H1 (cell line): ENCODE data around the gene SRF.

Experiments
- CEBPB ChIP-seq: IDR thresholded peaks from 2 replicates; pipeline ENCODE4 v1.6.1; 2012; ENCODE audit warnings: low read depth, low read length
- CHD2 ChIP-seq: IDR thresholded peaks from 2 replicates; pipeline ENCODE4 v1.6.1; 2012; ENCODE audit warnings: low read length, improper control_type of control experiment
- CREB1 ChIP-seq: IDR thresholded peaks from 2 replicates; pipeline ENCODE4 v1.6.1; 2012; ENCODE audit warnings: inconsistent platforms
- EZH2 ChIP-seq: fragments of 200-600 bp; sonication (generic); IDR thresholded peaks from 2 replicates; pipeline ENCODE4 v1.7.1; 2012; ENCODE audit warnings: low read depth, mild to moderate bottlenecking, moderate library complexity, low read length, inconsistent platforms; ENCODE audit not compliant: severe bottlenecking
- GABPA ChIP-seq: IDR thresholded peaks from 2 replicates; pipeline ENCODE4 v1.6.1; 2011; ENCODE audit warnings: mild to moderate bottlenecking, low read length, moderate library complexity, borderline replicate concordance; ENCODE audit not compliant: insufficient read depth
- GTF2F1 ChIP-seq: IDR thresholded peaks from 2 replicates; pipeline ENCODE4 v1.6.1; 2012; ENCODE audit warnings: low read depth, low read length, improper control_type of control experiment, borderline replicate concordance
- RFX5 ChIP-seq: IDR thresholded peaks from 2 replicates; pipeline ENCODE4 v1.6.1; 2011; ENCODE audit warnings: low read depth, low read length, improper control_type of control experiment, borderline replicate concordance
- RXRA ChIP-seq: IDR thresholded peaks from 2 replicates; pipeline ENCODE4 v1.6.1; 2011; ENCODE audit warnings: low read depth, mild to moderate bottlenecking, low read length, moderate library complexity; ENCODE audit not compliant: insufficient read depth
- SIN3A ChIP-seq, 2 experiments: IDR thresholded peaks in 1 of 2; conservative IDR thresholded peaks in 1 of 2; 2 replicates each; pipeline ENCODE4 v1.6.1; 2011 to 2012; ENCODE audit warnings: low read length in 2 of 2, improper control_type of control experiment in 1 of 2, low read depth in 1 of 2, mild to moderate bottlenecking in 1 of 2
- YY1 ChIP-seq: IDR thresholded peaks from 2 replicates; pipeline ENCODE4 v1.6.1; 2011; ENCODE audit warnings: low read depth, mild to moderate bottlenecking, low read length
- TF ChIP-seq, protein P1 (sequence below), 3 experiments: IDR thresholded peaks; 1 replicate in 2 of 3; 2 replicates in 1 of 3; pipeline versions ENCODE4 v1.5.1 to v1.6.1; 2011; ENCODE audit warnings: low read length in 3 of 3, mild to moderate bottlenecking in 3 of 3, inconsistent platforms in 2 of 3, low read depth in 1 of 3, moderate library complexity in 1 of 3; ENCODE audit not compliant: insufficient read depth in 1 of 3; ENCODE audit errors: control extremely low read depth in 1 of 3
- TF ChIP-seq, protein P2 (sequence below): IDR thresholded peaks from 2 replicates; pipeline ENCODE4 v1.6.1; 2012; ENCODE audit warnings: inconsistent platforms

DNA sequence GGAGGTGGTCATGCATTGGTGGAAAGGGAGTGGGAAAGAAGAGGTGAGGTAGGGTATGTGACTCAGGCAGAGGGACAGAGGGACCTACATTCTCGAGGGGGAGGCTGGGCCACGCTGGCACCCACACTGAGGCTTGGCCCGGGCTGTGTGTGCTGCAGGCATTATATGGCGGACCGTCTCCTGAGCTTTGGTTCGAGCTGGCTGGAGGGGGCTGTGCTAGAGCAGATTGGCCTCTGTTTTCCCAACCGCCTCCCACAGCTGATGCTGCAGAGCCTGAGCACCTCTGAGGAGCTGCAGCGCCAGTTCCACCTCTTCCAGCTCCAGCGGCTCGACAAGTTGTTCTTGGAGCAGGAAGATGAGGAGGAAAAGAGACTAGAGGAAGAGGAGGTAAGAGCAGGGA, 34.8 kb downstream of the SRF start:
- TF ChIP-seq, protein P1, sequence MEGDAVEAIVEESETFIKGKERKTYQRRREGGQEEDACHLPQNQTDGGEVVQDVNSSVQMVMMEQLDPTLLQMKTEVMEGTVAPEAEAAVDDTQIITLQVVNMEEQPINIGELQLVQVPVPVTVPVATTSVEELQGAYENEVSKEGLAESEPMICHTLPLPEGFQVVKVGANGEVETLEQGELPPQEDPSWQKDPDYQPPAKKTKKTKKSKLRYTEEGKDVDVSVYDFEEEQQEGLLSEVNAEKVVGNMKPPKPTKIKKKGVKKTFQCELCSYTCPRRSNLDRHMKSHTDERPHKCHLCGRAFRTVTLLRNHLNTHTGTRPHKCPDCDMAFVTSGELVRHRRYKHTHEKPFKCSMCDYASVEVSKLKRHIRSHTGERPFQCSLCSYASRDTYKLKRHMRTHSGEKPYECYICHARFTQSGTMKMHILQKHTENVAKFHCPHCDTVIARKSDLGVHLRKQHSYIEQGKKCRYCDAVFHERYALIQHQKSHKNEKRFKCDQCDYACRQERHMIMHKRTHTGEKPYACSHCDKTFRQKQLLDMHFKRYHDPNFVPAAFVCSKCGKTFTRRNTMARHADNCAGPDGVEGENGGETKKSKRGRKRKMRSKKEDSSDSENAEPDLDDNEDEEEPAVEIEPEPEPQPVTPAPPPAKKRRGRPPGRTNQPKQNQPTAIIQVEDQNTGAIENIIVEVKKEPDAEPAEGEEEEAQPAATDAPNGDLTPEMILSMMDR (IDR thresholded peaks at IDR 0.05; ENCODE audit: control extremely low read depth in 1 of 3, insufficient read depth in 1 of 3, low read depth in 1 of 3, low read length in 3 of 3): no peak
- TF ChIP-seq SIN3A (conservative IDR thresholded peaks at IDR 0.05 in 1 of 2, IDR thresholded peaks at IDR 0.05 in 1 of 2; ENCODE audit: low read depth in 1 of 2, low read length in 2 of 2): no peak
- TF ChIP-seq, protein P2, sequence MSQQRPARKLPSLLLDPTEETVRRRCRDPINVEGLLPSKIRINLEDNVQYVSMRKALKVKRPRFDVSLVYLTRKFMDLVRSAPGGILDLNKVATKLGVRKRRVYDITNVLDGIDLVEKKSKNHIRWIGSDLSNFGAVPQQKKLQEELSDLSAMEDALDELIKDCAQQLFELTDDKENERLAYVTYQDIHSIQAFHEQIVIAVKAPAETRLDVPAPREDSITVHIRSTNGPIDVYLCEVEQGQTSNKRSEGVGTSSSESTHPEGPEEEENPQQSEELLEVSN: no peak
- TF ChIP-seq GABPA: no peak
- no peak for TF ChIP-seq CEBPB
- no peak for TF ChIP-seq YY1
- no peak for TF ChIP-seq GTF2F1
- no peak for TF ChIP-seq CREB1
- no peak for TF ChIP-seq EZH2
- TF ChIP-seq RFX5: no peak
- no peak for TF ChIP-seq RXRA
- no peak for TF ChIP-seq CHD2
